ENCODE data around the gene REEP6. TPM values are rescaled to one million over a fixed set of nuclear protein-coding genes. Genes with fewer than 3 reads are reported as not detected.

The REEP6 gene
- total and polyA plus RNA-seq, 2 of the 8 experiments (the other 6 are each of a cell fraction or from before 2014, with no cell fraction given), result 12.6 to 20.7 TPM

- H4K20me1 ChIP-seq (replicated peaks in 1 of 2; ENCODE audit: control insufficient read depth in 1 of 2, insufficient read depth in 2 of 2, low read length in 2 of 2), result peaks cover 0 to 4% of the 10 kb centered on the region in 2 experiments
- CTCF ChIA-PET (ENCODE audit: partially characterized antibody), result interaction anchor here (2.8 kb wide), 1 partner anchor 12 kb away, joined by 8 read pairs; no protein-coding TSS in a partner anchor
- H4K5ac ChIP-seq (ENCODE audit: insufficient read length, low read depth, low read length), result no peak overlapping the region
- no peak overlapping the region for H3K4me2 ChIP-seq (ENCODE audit: insufficient read depth in 1 of 2, low read depth in 2 of 2, low read length in 2 of 2)
- H3K18ac ChIP-seq (ENCODE audit: extremely low read depth, low read length), result no peak overlapping the region
- H2AK5ac ChIP-seq (ENCODE audit: low read depth, low read length), result no peak overlapping the region
- no peak overlapping the region for H2BK15ac ChIP-seq (ENCODE audit: low read length)
- H2BK12ac ChIP-seq (ENCODE audit: low read depth, low read length), result no peak overlapping the region
- no peak overlapping the region for H3K4ac ChIP-seq (replicated peaks; ENCODE audit: insufficient read length, low read depth, low read length)
- H2BK120ac ChIP-seq (replicated peaks; ENCODE audit: low read depth, low read length), result no peak overlapping the region
- H2AFZ ChIP-seq (ENCODE audit: low read length), result no peak overlapping the region
- no peak overlapping the region for H3K9ac ChIP-seq (replicated peaks in 1 of 4; ENCODE audit: extremely low read depth in 1 of 4, low read depth in 3 of 4, low read length in 3 of 4)
- H2BK5ac ChIP-seq (ENCODE audit: low read depth, low read length), result no peak overlapping the region
- no peak overlapping the region for H3K4me3 ChIP-seq (ENCODE audit: extremely low read depth in 1 of 4, insufficient read depth in 2 of 4, low read depth in 3 of 4, low read length in 4 of 4)
- POLR2A ChIA-PET (ENCODE audit: partially characterized antibody), result interaction anchor here (0.6 to 1.1 kb wide), 3 partner anchors 9 to 33 kb away, joined by 3 to 4 read pairs (median 3); no protein-coding TSS in a partner anchor
- no peak overlapping the region for H3K14ac ChIP-seq (ENCODE audit: insufficient read length)
- H3K23me2 ChIP-seq (ENCODE audit: low read depth, low read length), result no peaks in the 10 kb centered on the region
- H3K27ac ChIP-seq (ENCODE audit: low read depth, low read length), result no peak overlapping the region
- no peak for FAIRE-seq
- no peak for DNase-seq (ENCODE audit: low read depth in 1 of 2, low spot score in 2 of 2)
- H3K79me1 ChIP-seq (ENCODE audit: low read depth, low read length), result no peaks in the 10 kb centered on the region
- H3K4me1 ChIP-seq (replicated peaks in 1 of 4; ENCODE audit: control insufficient read depth in 3 of 4, insufficient read depth in 4 of 4, low read length in 3 of 4), result no peaks in the 10 kb centered on the region
- whole genome bisulfite sequencing, 2 experiments (ENCODE audit: extremely low coverage in 1 of 2, insufficient coverage in 1 of 2, insufficient read length in 1 of 2, insufficient replicate concordance in 2 of 2, low coverage in 1 of 2, low lambda C conversion rate in 2 of 2, missing lambda C conversion rate in 1 of 2), result 89% methylated on average over 16 of the region's 23 CpGs; no CpG with 5 or more reads in 1 of the 2 experiments
- H3K27me3 ChIP-seq (replicated peaks in 1 of 4; ENCODE audit: control insufficient read depth in 3 of 4, extremely low read depth in 1 of 4, insufficient read depth in 3 of 4, low read length in 3 of 4), result no peaks in the 10 kb centered on the region; a peak in 1 of 7 replicates
- TF ChIP-seq SP4 (IDR thresholded peaks at IDR 0.05; ENCODE audit: low read length) (no peak), GTF2F1 (IDR thresholded peaks at IDR 0.05; ENCODE audit: borderline replicate concordance, low read depth, low read length) (no peak), HDAC6 (IDR thresholded peaks at IDR 0.05; ENCODE audit: low read depth, low read length) (no peak), KDM1A (IDR thresholded peaks at IDR 0.05; ENCODE audit: borderline replicate concordance, low read length) (no peak), YY1 (IDR thresholded peaks at IDR 0.05; ENCODE audit: low read depth, low read length) (no peak), BCL11A (IDR thresholded peaks at IDR 0.05; ENCODE audit: low read depth in 2 of 2, low read length in 2 of 2) (no peak), PHF8 (conservative IDR thresholded peaks at IDR 0.05; ENCODE audit: low read depth, low read length) (no peak), CBX5 (IDR thresholded peaks at IDR 0.05; ENCODE audit: low read depth, low read length) (no peak), NANOG (IDR thresholded peaks at IDR 0.05; ENCODE audit: insufficient read depth, low read depth, low read length, poor library complexity, severe bottlenecking) (no peak), POLR2AphosphoS5 (IDR thresholded peaks at IDR 0.05; ENCODE audit: low read depth, low read length) (no peak), CTBP2 (IDR thresholded peaks at IDR 0.05; ENCODE audit: borderline replicate concordance, insufficient read depth, insufficient read length, low read length) (no peak), MAX (IDR thresholded peaks at IDR 0.05) (no peak), TAF7 (optimal IDR thresholded peaks at IDR 0.05; ENCODE audit: borderline replicate concordance, low read depth, low read length) (no peak)
- no peak overlapping the region for H2BK20ac ChIP-seq (ENCODE audit: low read length)
- no peak overlapping the region for H3K56ac ChIP-seq (replicated peaks; ENCODE audit: insufficient read length, low read depth, low read length)
- no peaks in the 10 kb centered on the region for H3K9me3 ChIP-seq (ENCODE audit: insufficient read depth in 2 of 2, low read depth in 1 of 2, low read length in 1 of 2)
- no peak overlapping the region for H4K91ac ChIP-seq (replicated peaks; ENCODE audit: insufficient read length, low read length)
- H3K23ac ChIP-seq (ENCODE audit: insufficient read length), result no peak overlapping the region
- no peaks in the 10 kb centered on the region for H3K79me2 ChIP-seq (ENCODE audit: control insufficient read depth in 1 of 2, insufficient read depth in 2 of 2, low read length in 2 of 2)
- no peaks in the 10 kb centered on the region for H3K36me3 ChIP-seq (ENCODE audit: control insufficient read depth in 2 of 4, insufficient read depth in 4 of 4, low read length in 3 of 4)
- no peak overlapping the region; the same call in 1 of the 2 replicates for H4K8ac ChIP-seq (ENCODE audit: extremely low read depth, insufficient read depth, low read length)
Measured at GRCh38 chr19:1533510-1534150, 42.6 kb downstream of the REEP6 start.

Data from H1 (cell line).